Neural progenitor cell (in vitro differentiated cells): ENCODE measurements around the gene NOTCH3.

Experiments
- EZH2 ChIP-seq: fragments of 200-600 bp; sonication (generic); IDR thresholded peaks from 2 replicates; pipeline ENCODE4 v1.6.1; 2017; ENCODE audit warnings: antibody characterized with exemption, mild to moderate bottlenecking, moderate library complexity
- EZH2phosphoT487 ChIP-seq: fragments of 200-600 bp; sonication (generic); IDR thresholded peaks from 2 replicates; pipeline ENCODE4 v1.6.1; 2017; ENCODE audit warnings: antibody characterized with exemption
- TF ChIP-seq, protein P1 (sequence below): fragments of 200-600 bp; sonication (generic); IDR thresholded peaks from 2 replicates; pipeline ENCODE4 v1.5.1; 2017; ENCODE audit warnings: antibody characterized with exemption, mild to moderate bottlenecking

DNA sequence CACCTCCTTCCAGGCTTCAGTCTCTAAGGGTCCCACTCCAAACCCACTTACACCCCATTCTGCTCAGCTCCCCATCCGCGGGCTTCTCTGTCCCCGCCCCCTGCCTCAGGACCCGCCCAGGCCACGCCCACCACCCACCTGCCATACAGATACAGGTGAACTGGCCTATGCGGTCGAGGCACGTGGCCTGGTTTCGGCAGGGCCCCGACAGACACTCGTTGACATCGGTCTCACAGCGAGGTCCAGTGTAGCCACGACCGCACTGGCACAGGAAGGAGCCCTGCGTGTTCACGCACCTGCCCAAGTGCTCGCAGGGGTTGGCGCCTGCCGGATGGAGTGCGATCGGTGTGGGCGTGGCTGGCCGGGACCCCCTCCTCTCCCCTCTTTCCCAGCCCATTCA lies 11.9 kb downstream of the NOTCH3 start:
- TF ChIP-seq, protein P1, sequence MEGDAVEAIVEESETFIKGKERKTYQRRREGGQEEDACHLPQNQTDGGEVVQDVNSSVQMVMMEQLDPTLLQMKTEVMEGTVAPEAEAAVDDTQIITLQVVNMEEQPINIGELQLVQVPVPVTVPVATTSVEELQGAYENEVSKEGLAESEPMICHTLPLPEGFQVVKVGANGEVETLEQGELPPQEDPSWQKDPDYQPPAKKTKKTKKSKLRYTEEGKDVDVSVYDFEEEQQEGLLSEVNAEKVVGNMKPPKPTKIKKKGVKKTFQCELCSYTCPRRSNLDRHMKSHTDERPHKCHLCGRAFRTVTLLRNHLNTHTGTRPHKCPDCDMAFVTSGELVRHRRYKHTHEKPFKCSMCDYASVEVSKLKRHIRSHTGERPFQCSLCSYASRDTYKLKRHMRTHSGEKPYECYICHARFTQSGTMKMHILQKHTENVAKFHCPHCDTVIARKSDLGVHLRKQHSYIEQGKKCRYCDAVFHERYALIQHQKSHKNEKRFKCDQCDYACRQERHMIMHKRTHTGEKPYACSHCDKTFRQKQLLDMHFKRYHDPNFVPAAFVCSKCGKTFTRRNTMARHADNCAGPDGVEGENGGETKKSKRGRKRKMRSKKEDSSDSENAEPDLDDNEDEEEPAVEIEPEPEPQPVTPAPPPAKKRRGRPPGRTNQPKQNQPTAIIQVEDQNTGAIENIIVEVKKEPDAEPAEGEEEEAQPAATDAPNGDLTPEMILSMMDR = no peak
- TF ChIP-seq EZH2 (no peak), EZH2phosphoT487 (no peak)
